ENCODE results near the gene FBXO9. TPM values are rescaled to one million over a fixed set of nuclear protein-coding genes. Genes with fewer than 3 reads are reported as not detected.

Gene FBXO9
- total RNA-seq, 1 donor from 2014 or later = 72.5 TPM

- Mint-ChIP-seq H3K9me3 (ENCODE audit: low read depth) (no peaks in the 10 kb centered on the region), H3K4me3 (ENCODE audit: unreplicated experiment) (no peak overlapping the region), H3K36me3 (ENCODE audit: low read depth) (peaks cover 26% of the 10 kb centered on the region), H3K27me3 (ENCODE audit: low read depth) (no peaks in the 10 kb centered on the region), H3K27ac (ENCODE audit: unreplicated experiment) (no peak overlapping the region), H3K4me1 (ENCODE audit: low read depth) (no peaks in the 10 kb centered on the region)
- no peak for DNase-seq (ENCODE audit: low spot score)
- no peak for TF ChIP-seq CTCF (IDR thresholded peaks at IDR 0.05)
These were observed 35.4 kb downstream of the FBXO9 start for GRCh38 chr6:53100561-53100960.

GRCh38 chr6:53101006-53101405 lies 35.8 kb downstream of the FBXO9 start:
- H3K9me3 Mint-ChIP-seq (ENCODE audit: low read depth) = no peaks in the 10 kb centered on the region
- H3K4me3 Mint-ChIP-seq (ENCODE audit: unreplicated experiment) = no peak overlapping the region
- peaks cover 24% of the 10 kb centered on the region for H3K36me3 Mint-ChIP-seq (ENCODE audit: low read depth)
- TF ChIP-seq CTCF (IDR thresholded peaks at IDR 0.05) = no peak
- H3K27me3 Mint-ChIP-seq (ENCODE audit: low read depth) = no peaks in the 10 kb centered on the region
- DNase-seq (ENCODE audit: low spot score) = no peak
- H3K4me1 Mint-ChIP-seq (ENCODE audit: low read depth) = no peaks in the 10 kb centered on the region
- no peak overlapping the region for H3K27ac Mint-ChIP-seq (ENCODE audit: unreplicated experiment)

DNA sequence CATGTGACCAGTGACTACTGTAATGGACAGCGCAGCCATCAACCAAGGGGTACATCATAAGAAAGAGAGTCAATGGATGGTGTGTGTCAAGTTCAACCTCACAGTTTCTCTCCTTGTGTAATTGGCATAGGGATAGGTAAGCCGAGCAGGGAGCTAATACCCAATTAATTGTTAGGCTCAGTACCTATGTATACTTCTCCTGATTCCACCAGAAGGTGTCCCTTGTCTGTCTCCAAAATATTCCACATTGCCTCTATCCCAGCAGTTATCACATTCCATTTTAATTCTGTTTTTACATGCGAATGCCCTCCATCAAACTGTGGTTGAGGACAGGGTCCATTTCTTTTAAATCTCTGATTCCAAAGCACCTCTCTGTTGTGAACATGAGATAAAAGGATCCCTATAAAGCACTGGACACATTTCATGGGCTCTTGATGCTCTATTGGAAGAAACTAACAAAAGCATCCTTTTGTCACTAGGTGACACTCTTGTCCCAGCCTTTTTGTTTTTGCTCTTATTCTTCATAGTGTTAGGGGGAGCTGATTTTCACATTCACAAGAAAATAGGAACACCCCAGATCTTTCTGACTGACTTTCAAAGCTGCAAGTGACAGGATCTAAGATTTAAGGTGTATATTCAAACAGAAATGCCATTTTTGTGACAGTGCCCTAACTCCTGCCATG lies 38.9 kb downstream of the FBXO9 start:
- peaks cover 5% of the 10 kb centered on the region for H3K4me1 Mint-ChIP-seq (ENCODE audit: low read depth)
- no peaks in the 10 kb centered on the region for H3K9me3 Mint-ChIP-seq (ENCODE audit: low read depth)
- H3K36me3 Mint-ChIP-seq (ENCODE audit: low read depth) = peaks cover 11% of the 10 kb centered on the region
- DNase-seq (ENCODE audit: low spot score) = no peak
- H3K27me3 Mint-ChIP-seq (ENCODE audit: low read depth) = no peaks in the 10 kb centered on the region
- peak; percentile 75 for TF ChIP-seq CTCF (IDR thresholded peaks at IDR 0.05)
- H3K4me3 Mint-ChIP-seq (ENCODE audit: unreplicated experiment) = no peak overlapping the region
- H3K27ac Mint-ChIP-seq (ENCODE audit: unreplicated experiment) = no peak overlapping the region

DNA sequence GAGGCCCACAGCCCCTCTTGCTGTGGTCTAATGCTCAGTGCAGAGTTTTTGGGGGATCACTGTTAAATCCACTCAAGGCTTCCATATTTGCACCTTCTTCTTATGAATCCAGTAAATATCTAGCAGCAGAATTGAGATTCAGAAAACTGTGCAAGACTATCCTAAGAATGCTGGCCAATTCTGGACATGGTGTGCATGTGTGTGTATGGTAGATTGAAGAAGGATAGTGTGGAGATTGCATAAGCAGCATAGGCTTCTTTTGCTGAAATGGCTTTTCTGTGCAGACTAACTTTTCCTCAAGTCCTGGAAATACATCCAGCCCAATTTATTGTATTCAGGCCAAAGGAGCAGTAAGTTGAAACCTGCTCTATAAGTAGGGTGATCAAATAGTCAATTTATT lies 39.7 kb downstream of the FBXO9 start:
- no peaks in the 10 kb centered on the region for H3K9me3 Mint-ChIP-seq (ENCODE audit: low read depth)
- peaks cover 5% of the 10 kb centered on the region for H3K4me1 Mint-ChIP-seq (ENCODE audit: low read depth)
- peaks cover 11% of the 10 kb centered on the region for H3K36me3 Mint-ChIP-seq (ENCODE audit: low read depth)
- no peak overlapping the region for H3K27ac Mint-ChIP-seq (ENCODE audit: unreplicated experiment)
- no peak overlapping the region for H3K4me3 Mint-ChIP-seq (ENCODE audit: unreplicated experiment)
- no peak for DNase-seq (ENCODE audit: low spot score)
- H3K27me3 Mint-ChIP-seq (ENCODE audit: low read depth) = no peaks in the 10 kb centered on the region
- no peak for TF ChIP-seq CTCF (IDR thresholded peaks at IDR 0.05)

GRCh38 chr6:53107091-53107490 lies 41.9 kb downstream of the FBXO9 start:
- no peak overlapping the region for H3K4me3 Mint-ChIP-seq (ENCODE audit: unreplicated experiment)
- H3K27ac Mint-ChIP-seq (ENCODE audit: unreplicated experiment) = peak overlapping the region; percentile 19
- H3K27me3 Mint-ChIP-seq (ENCODE audit: low read depth) = no peaks in the 10 kb centered on the region
- DNase-seq (ENCODE audit: low spot score) = no peak
- H3K4me1 Mint-ChIP-seq (ENCODE audit: low read depth) = peaks cover 5% of the 10 kb centered on the region
- no peaks in the 10 kb centered on the region for H3K9me3 Mint-ChIP-seq (ENCODE audit: low read depth)
- TF ChIP-seq CTCF (IDR thresholded peaks at IDR 0.05) = no peak
- peaks cover 4% of the 10 kb centered on the region for H3K36me3 Mint-ChIP-seq (ENCODE audit: low read depth)

Measured in chondrocyte (in vitro differentiated cells).